HG03342 (cell line): ENCODE results near the gene LMAN1.

Source experiments
- ATAC-seq: cut with Tn5 transposase; IDR thresholded peaks from one replicate; pipeline ENCODE4 v1.9.1; 2021; ENCODE audit warnings: mild to moderate bottlenecking, moderate library complexity; ENCODE audit not compliant: unreplicated experiment

The LMAN1 gene

GRCh38 chr18:59372975-59373374, 13.9 kb upstream of the LMAN1 start:
- ATAC-seq = peak; percentile 59

GRCh38 chr18:59360381-59360780, 1.3 kb upstream of the LMAN1 start:
- no peak for ATAC-seq

DNA sequence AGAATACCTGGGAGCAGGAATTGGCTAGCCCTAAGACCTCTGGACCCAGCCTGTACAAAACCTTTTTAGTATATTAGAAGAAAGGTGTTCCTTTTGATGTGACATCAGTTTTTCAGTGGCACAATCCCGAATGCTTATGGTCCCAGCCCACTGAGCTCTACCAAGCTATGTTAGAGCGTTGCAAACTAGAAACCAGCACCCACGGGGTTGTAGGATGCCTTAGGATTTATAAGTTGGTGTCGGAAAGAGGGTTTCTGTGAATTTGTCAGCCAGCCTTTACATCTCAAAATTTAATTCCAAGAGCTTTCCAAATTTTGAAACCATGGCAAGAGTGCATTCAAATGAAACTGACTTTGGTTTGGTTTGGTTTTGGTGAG, 499 bp upstream of the LMAN1 start:
- peak; percentile 11 for ATAC-seq

- no peak for ATAC-seq
These were observed 702 bp downstream of the LMAN1 start for GRCh38 chr18:59358414-59358711.

DNA sequence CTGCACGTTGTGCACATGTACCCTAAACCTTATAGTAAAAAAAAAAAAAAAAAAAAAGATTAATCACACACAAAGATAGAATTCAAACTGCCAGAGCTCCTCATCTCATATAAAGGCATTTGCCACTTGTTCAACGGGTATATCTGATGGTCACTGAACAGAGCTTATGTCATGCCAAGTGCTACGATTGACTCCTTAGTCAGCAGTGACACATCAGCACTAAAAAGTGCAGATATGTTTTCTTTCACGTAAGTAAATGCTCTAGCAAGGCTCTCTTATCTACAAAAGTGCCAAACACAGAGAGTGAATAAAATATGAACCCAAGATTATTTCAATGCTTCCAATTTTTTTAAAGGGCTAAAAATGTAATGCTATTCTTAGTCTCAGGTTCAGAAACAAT, 1.1 kb downstream of the LMAN1 start:
- no peak for ATAC-seq

GRCh38 chr18:59354731-59355130, 4.3 kb downstream of the LMAN1 start:
- no peak for ATAC-seq

DNA sequence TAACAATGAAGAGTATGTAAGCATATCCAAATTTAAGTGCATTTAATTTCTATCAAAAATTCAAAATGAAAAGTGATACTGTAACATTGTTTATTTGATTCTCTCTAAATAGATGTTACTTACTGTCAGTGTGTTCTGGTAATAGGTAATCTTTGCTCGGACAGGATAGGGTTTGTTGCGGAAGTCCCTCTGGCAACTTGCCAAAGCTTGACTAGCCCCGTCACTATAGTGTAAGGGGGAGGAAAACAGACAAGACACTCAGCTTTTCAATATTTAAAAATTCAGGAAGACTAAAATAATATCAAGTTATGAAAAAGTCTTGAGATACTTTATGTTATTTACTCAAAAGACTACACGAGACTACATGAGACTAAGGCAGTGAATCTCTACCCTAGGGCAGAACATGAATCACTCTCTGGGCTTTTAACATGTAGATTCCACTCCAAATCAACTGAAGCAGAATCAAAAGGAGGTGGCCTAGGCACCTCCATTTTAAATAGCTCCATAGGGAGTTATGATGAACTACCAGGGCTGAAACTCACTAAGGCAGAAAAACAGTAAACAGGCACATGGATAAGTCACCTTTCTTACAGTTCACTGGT, 5.9 kb downstream of the LMAN1 start:
- ATAC-seq = no peak

- ATAC-seq = no peak
These were observed 6.7 kb downstream of the LMAN1 start for GRCh38 chr18:59352250-59352855.

DNA sequence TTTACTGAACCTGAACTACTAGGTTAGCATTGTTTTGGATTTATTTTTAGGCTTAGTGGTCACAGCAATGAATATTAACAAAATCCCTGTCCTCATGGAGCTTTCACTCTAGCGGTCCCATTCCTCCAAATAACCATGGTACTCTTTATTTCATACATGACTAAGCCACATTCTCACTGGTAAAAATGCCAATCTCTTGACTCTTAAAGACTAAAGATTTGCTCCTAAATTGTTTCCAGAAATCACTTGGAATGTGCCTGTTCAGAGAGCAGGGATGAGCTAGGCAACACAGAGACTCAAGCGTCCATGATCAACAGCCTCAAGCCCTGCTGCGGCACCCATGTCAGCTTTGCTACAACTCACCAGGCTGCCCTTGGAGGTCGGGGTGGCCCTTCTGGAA, 13.5 kb downstream of the LMAN1 start:
- no peak for ATAC-seq

DNA sequence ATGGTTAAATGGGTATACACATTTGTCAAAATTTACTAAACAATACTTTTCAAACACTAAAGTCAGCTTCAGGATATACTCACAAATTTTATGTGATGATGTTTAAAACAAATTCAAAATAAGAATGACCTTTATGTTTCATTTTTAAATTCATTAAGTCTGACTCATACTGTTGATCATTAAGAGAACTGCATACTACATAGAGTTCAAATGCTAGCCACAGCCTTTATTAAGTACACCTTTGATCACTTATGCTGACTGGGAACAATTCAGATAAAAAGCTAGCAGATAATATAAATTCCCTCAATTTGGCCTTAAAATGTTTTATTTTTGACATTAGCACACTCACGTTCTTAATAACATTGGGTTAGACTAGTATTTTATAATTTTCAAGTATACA, 14.1 kb downstream of the LMAN1 start:
- ATAC-seq = no peak

GRCh38 chr18:59343926-59344325, 15.1 kb downstream of the LMAN1 start:
- no peak for ATAC-seq

- ATAC-seq = no peak
These were observed 18.2 kb downstream of the LMAN1 start for GRCh38 chr18:59340817-59341216.

- no peak for ATAC-seq
These were observed 18.8 kb downstream of the LMAN1 start for GRCh38 chr18:59340312-59340711.

DNA sequence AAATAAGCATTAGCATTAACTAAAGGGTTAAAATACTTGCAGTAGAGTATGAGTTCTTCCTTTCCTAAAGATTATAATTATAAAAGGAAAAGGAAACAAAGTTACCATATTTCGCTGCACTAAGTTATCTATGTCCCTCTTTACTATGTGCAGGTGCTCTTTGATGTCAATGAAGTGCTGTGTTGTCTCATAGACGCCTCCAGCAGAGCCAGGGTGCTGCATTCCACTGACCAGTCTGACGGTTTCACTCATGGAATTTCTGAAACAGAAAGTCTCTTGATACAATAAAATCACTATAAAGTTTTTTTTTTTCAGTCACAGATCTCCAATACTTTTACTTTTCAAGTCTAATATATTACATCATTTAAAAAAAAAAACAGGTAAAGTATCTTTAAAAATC, 26.1 kb downstream of the LMAN1 start:
- ATAC-seq = no peak

DNA sequence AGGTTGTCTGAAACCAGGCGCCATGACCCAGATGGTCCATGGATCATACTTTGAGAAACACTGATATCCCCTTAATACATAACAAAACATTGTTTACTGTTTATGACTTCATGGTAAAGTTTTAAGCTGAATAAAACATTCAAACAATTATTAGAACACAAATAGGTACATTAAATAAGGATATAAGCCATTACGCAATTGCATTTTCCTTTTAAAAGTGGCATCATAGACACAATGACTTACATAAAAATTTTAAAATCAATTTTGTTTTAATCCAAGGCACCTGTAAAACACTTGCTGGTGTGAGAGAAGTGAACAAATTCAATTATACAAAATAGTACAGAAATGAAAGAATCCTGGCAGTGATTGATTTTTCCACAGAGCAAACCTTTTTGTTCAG, 30.4 kb downstream of the LMAN1 start:
- ATAC-seq = no peak

DNA sequence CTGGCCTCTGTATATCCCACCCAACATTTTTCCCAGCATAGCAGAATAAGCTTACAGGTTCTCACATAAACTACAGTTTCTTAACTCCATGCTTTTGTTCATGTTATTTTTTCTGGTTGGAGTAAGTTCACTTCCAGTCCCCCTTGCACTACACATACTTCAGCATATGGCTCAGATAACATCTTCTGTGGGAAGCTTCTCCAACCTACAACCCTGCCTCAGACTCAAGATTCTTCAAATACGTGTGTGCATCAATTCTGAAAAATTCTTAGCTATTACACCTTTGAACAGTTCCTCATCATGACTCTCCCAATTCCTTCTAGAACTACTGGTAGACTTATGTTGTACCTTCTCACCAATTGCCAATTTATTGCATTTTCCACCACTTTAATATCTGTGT, 33.1 kb downstream of the LMAN1 start:
- ATAC-seq = no peak

DNA sequence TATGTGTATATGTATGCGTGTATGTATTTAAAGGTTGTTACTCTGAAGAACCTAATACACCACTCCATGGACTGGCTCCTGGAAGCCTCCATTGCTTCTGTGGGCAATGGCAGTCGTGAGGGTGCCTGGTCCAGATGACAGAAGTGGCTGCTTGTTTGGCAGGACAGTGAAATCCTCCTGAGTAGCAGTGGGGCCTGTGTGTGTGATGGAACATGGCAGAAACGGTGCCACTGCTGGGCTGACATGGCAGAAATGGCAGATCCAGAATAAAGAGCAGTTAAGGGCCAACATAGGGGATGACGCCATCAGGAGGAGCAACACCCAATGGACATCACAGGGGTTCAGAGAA, 34.5 kb downstream of the LMAN1 start:
- no peak for ATAC-seq

DNA sequence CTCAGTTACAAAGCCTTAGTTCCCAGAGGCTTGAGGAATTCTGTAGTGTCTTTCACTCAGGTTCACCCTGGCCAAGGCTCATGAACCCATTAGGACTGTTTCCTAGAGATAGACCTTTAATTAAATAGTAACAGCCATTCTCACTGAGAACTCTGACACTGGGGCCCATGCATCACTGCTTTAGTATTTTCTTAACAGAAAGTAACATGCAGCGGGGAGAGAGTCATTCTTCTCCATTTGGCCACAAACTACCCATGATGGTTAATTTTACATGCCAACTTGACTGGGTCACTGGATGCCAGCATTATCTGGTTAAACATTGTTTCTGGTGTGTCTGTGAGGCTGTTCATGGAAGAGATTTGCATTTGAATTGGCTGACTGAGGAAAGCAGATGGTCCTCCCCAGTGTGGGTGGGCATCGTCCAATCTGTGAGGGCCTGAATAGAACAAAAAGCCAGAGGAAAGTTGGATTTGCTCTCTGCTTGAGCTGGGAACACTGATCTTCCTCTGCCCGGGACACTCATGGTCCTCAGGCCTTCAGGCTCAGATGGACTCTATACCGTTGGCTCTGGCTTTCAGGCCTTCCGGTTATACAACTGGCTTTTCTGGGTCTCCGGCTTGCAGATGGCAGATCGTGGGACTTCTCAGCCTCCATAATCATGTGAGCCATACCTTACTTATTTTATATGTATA, 35.0 kb downstream of the LMAN1 start:
- ATAC-seq = no peak

DNA sequence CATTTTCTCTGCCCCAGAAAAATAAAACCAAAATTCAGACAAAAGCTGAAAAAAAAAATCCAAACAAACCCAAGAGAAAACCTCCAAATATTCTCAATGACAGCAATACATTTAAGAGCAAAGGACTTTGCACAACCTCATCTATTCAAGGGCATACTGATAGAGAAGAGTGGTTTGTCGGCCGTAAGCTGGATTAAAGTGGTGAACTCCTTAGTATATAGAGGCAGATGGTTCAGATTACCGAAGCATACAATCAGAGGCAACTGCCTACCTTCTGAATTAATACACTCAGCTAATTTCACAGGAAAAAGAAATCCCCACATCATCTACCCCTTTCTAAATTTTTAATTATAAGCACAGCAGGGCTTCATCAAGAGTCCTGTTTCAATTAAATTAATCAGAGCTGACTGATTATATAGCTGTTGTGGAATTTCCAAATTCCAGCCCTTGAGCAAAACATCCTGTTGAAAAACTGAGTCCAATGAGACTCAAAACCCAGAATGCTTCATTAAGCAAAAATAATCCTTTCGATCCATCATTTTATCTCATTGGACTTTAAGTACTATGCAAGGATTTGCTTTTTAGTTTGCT, 40.5 kb downstream of the LMAN1 start, which contains the start of gene CPLX4:
CPLX4 (minus strand) TSS at position 190 of the 591 bp plus-strand sequence; CDS start at position 3, 187 bp downstream.
- ATAC-seq = no peak

DNA sequence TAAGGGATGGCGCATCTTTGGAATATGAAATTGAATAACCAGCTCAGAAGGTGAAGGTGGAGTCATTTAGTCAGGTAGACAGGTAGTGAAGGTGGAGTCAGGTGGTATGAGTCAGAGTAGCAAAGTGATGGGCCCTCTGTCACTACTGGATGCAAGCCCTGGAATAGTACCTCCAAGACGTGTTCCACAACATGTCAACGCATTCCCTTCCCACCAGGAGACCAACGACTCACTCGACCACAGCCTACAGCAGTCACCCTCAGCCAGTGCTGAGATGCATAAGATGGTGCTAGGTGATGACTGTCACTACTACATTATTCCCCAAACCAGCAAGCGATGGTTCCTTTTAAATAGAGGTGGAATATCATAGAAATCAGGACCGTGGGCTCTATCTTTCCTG, 47.4 kb downstream of the LMAN1 start:
- no peak for ATAC-seq

- ATAC-seq = no peak
These were observed 50.2 kb downstream of the LMAN1 start for GRCh38 chr18:59308938-59309260.

DNA sequence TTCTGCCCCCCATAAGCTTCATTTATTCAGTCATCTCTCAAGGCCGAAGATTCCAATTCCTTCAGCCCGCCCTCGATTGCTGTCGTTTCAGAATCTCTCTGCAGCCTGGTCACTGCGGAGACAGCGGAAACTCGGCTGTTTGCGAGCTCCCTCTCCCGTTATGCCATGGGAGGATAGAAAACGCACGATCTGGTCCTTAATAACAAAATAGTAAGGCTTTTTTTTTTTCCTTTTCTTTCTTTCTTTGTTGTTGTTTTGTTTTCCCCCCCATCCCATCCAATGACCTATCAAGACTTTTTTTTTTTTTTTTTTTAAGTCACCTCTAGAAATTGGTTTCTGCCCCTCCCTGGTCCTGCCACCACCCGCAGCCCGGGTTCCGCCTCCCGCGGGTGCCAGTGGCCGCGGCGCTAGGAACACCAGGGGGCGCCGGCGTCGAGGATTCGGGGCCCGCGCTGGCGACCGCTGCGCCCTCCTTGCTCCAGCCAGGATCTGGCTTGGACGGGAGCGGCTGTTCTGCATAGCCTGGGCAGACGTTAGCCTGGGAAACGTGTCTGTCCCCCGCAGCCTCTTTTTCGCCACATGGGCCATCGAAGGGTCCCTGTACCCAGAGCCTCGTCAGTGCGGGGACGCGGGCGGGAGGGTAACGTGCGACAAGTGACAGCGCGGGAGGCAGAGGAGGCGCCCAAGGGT, 50.7 kb downstream of the LMAN1 start:
- ATAC-seq = peak; percentile 94
